ENCODE data around the gene YAP1.

- TF ChIP-seq TAF1 (IDR thresholded peaks at IDR 0.05; ENCODE audit: borderline replicate concordance, low read depth, low read length) (no peak), POLR2A (IDR thresholded peaks at IDR 0.05; ENCODE audit: low read depth, low read length) (no peak)
Measured at GRCh38 chr11:102197670-102198139, 87.5 kb downstream of the YAP1 start.

Data from GM12892 (cell line).